Activated CD4-positive, alpha-beta T cell treated with anti-CD3 and anti-CD28 coated beads, Interleukin-2, Interleukin-4, amounts not matched to agents 100 ng/mL and 50 ng/mL, durations not matched to agents 16 hours and 8 hours (primary cell): Measurements from ENCODE around the gene SPEM3.

Source experiments
- DNase-seq: peaks from one replicate; pipeline ENCODE4 v3.0.0-alpha.2; 2020; ENCODE audit warnings: low spot score

SPEM3 gene

GRCh38 chr17:7403977-7404736 is 24.5 kb upstream of the SPEM3 start, which contains the start of gene TMEM256:
Gene TMEM256 (minus strand): TSS chr17:7404097. CDS start chr17:7404084, 13 bp downstream.
- peak; percentile 98 for DNase-seq

DNA sequence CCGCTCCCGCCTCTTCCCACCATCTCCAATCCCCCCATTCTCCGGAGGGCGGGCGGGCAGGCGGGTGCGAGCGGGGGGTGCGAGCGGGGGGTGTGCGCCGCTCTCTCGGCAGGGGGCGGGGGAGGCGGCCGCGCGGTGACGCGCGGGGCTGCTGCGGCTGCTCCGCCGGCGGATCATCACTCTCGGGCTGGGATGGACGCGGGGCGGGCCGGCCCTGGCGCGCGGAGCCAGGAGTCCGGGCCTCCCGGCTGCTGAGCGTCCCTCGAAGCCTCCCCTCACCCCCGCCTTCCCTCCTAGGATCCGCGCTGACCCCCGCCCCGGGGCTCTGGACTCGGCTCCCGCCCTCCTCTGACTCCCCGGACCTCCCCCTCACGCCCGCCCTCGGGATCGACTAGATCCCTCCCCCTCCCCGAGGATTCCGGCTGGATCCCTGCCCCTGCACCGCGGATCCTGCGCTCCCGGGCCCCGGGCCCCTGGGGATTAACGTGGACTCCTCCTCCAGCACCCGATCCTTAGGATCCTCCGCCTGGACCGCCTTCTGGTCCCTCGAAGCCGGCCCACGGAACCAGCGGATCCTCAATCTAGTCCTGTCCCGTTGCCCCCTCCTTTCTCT is 23.8 kb upstream of the SPEM3 start:
- no peak for DNase-seq

GRCh38 chr17:7405350-7406234 is 23.1 kb upstream of the SPEM3 start:
- no peak for DNase-seq

DNA sequence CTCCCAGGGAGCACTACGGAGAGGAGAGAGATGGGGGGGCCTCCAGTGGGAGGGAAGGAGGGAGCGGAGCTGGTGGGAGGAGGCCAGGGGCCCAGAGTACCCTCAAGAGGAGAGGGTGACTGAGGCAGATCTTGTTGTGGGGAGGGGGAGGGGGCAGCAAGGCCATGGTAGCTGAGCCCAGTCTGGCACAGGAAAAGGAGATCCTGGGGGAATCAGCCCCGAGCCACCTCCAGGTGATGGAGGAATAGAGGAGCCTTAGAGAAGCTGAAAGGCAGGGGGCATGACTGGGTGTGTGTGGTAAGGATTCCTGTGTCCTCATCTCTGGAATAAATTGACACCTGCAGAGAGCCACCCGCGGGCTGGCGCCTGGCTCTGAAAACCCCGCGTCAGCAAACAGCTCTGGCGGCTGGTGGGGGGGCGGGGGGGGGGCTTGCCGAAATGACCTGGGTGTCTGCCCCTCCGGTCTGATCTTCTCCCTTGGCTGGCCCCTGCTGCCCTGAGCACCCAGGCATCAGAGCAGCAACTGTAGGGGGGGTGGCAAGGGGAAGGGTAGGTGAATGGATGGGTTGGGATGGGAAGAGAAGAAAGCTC is 22.3 kb upstream of the SPEM3 start:
- DNase-seq = no peak

- DNase-seq = no peak
Observed at GRCh38 chr17:7407082-7407481, 21.6 kb upstream of the SPEM3 start.

GRCh38 chr17:7407485-7408251 is 21.0 kb upstream of the SPEM3 start, which contains the start of gene NLGN2:
Gene NLGN2 (plus strand): TSS chr17:7407845. CDS start chr17:7408256, 411 bp downstream.
- no peak for DNase-seq

- no peak for DNase-seq
Observed at GRCh38 chr17:7408252-7408727, 20.4 kb upstream of the SPEM3 start.

DNA sequence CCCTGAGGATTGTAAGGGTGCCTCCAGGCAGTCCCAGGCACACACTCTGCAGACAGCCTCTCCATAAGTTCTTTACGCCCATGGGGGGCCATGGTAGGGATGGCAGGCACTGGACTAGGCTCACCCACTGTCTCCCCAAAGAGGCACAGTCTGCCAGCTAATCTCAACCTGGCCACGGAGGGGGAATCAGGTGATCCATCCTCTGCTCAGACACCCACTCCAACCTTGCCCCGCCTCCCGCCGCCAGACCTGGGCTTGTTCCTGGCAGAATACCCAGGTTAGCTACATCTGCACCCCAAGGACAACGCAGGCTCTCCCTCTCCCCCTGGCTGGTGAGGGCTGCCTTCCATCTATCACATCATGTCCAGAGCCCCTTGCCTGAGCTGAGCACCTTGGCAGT is 19.8 kb upstream of the SPEM3 start:
- DNase-seq = no peak

GRCh38 chr17:7409716-7410115 is 18.9 kb upstream of the SPEM3 start:
- no peak for DNase-seq

GRCh38 chr17:7410634-7411426 is 17.8 kb upstream of the SPEM3 start:
- no peak for DNase-seq

DNA sequence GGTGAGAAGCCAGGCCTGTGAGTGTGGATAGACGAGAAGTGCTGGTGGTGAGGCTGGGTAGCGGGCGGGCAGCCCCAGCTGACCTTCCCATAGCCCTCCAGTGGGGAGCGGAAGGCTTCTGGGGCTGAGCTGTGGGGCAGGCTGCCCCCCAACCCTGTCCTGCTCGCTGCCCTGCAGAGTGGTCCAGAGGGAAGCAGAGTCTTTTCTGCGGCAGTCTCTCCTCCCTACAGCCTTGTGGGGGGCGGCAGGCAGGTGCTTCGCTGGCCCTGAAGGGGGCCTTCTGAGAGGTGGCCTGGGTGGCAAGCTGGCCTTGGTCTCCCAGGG is 17.3 kb upstream of the SPEM3 start:
- no peak for DNase-seq

GRCh38 chr17:7413346-7413985 is 15.2 kb upstream of the SPEM3 start:
- DNase-seq = no peak

DNA sequence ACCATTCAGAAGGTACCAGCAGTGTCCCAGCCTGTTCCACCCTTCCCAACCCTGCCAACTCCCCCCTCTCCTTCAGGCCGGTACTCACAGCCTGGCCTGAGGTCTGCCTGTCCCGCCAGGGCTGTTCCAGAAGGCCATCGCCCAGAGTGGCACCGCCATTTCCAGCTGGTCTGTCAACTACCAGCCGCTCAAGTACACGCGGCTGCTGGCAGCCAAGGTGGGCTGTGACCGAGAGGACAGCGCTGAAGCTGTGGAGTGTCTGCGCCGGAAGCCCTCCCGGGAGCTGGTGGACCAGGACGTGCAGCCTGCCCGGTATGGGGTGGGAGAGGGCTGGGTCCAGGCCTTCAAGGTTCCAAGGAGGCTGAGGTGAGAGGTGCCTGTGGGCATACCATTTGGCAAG is 13.8 kb upstream of the SPEM3 start:
- DNase-seq = no peak

GRCh38 chr17:7415784-7416183 is 12.9 kb upstream of the SPEM3 start:
- DNase-seq = no peak

DNA sequence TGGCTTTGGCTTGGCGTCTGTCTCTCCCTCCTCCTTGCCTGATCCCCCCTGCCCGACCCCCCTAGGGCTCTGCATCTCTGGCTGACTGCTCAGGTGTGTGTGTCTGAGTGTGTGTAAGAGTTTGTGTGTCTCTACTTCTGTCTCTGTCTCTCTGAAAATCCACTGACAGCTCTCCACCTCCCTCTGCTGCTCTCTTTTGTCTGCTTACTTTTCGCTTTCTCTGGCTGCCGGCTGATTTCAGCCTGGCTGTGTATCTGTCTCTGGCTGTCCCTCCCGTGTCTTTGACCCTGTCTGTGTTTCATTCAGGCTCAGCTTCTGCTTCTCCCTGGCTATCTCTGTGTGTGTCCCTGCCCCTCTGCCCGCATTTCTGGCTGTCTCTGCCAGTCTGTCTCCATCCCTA is 12.3 kb upstream of the SPEM3 start:
- no peak for DNase-seq

DNA sequence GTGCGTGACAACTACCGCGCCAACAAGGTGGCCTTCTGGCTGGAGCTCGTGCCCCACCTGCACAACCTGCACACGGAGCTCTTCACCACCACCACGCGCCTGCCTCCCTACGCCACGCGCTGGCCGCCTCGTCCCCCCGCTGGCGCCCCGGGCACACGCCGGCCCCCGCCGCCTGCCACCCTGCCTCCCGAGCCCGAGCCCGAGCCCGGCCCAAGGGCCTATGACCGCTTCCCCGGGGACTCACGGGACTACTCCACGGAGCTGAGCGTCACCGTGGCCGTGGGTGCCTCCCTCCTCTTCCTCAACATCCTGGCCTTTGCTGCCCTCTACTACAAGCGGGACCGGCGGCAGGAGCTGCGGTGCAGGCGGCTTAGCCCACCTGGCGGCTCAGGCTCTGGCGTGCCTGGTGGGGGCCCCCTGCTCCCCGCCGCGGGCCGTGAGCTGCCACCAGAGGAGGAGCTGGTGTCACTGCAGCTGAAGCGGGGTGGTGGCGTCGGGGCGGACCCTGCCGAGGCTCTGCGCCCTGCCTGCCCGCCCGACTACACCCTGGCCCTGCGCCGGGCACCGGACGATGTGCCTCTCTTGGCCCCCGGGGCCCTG is 11.5 kb upstream of the SPEM3 start:
- no peak for DNase-seq

GRCh38 chr17:7418472-7419152 is 10.0 kb upstream of the SPEM3 start:
- DNase-seq = no peak

DNA sequence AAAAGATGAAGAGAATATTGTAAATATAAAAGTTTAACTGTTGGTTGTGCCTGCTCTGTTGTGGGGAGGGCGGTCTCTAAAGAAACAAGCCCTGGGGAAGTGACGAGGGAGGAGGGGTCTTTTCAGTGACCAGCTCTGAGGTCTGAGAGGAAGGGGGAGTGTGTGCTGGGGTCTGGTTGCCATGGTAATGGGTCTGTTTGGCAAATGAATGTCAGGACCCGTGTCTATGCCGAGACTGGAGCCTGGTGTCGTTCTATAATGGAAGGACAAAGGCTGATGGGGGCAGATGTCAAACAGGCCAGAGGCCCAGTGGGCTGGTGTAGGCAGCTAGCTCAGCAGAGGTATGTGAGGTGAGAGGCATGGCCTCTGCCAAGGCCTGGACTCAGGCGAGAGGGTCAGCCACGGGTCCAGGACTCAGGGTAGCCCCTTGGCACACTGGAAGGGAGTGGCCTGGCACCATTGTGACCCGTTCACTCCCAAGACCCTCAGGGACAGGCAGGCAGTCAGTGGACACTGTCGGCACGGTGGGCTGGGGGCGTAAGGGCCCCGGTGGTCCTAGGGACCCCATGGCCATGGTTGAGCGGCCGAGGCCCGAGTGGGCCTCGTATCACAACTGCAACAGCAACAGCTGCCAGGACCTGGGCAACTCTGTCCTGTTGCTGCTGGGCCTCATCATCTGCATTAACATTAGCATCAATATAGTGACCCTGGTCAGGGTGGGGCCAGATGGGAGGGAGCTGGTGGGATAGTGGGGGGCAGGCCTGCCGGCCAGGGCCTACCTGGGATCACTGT is 8.6 kb upstream of the SPEM3 start, which contains the start of gene SPEM1:
Gene SPEM1 (plus strand): TSS at position 506 of the 792 bp plus-strand sequence. CDS start 61 bp downstream, at position 567.
- DNase-seq = no peak
